ENCODE measurements around the gene PUS7. TPM values are rescaled to one million over a fixed set of nuclear protein-coding genes. Genes with fewer than 3 reads are reported as not detected.
"Not testable (repeated sequence)": the region's sequence is repeated elsewhere in the genome, so short reads cannot be mapped to it uniquely, and the experiment has no call there.

The PUS7 gene
- total RNA-seq, 1 donor from 2014 or later: 28.3 TPM

- TF ChIP-seq CTCF (conservative IDR thresholded peaks at IDR 0.05; ENCODE audit: low read depth, low read length): peak; percentile 58
- peak; percentile 75 for DNase-seq (ENCODE audit: low read depth)
- no peak overlapping the region for H3K4me3 ChIP-seq (ENCODE audit: low read depth, low read length)
Observed at GRCh38 chr7:105429746-105430612, 92.1 kb downstream of the PUS7 start.

DNA sequence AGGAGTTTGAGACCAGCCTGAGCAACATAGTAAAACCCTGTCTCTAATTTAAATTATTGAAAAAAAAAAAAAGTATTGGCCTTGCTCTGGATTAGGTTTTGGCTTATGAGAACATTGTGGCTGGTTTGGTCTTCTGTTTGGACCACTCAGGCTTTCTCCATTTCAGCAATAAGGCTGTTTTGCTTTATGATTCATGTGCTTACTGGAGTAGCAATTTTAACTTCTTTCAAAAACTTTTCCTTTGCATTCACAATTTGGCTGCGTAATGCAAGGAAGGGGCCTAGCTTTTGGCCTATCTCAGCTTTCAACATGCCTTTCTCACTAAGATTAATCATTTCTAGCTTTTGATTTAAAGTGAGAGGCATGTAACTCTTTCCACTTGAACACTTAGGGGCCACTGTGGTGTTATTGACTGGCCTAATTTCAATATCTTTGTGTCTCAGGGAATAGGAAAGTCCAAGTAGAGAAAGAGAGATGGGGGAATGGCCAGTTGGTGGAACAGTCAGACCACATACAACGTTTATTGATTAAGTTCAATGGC is 95.4 kb downstream of the PUS7 start:
- peak; percentile 7 for DNase-seq (ENCODE audit: low read depth)
- TF ChIP-seq CTCF (conservative IDR thresholded peaks at IDR 0.05; ENCODE audit: low read depth, low read length): no peak
- no peak overlapping the region for H3K4me3 ChIP-seq (ENCODE audit: low read depth, low read length)

DNA sequence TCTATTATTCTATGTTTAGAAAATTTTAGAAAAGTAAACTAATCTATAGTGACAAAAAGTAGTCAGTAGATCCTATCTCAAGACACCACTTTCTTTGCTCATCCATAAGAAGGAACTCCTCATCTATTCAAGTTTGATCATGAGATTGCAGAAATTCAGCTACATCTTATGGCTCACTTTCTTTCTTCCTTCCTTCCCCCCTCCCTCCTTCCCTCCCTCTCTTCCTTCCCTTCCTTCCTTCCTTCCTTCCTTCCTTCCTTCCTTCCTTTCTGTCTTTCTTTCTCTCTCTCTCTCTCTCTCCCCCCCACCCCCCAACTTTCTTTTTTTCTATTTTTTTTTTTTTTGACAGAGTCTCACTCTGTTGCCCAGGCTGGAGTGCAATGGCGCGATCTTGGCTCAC is 98.1 kb downstream of the PUS7 start:
- DNase-seq (ENCODE audit: low read depth): no peak
- no peak overlapping the region for H3K4me3 ChIP-seq (ENCODE audit: low read depth, low read length)
- TF ChIP-seq CTCF (conservative IDR thresholded peaks at IDR 0.05; ENCODE audit: low read depth, low read length): no peak

DNA sequence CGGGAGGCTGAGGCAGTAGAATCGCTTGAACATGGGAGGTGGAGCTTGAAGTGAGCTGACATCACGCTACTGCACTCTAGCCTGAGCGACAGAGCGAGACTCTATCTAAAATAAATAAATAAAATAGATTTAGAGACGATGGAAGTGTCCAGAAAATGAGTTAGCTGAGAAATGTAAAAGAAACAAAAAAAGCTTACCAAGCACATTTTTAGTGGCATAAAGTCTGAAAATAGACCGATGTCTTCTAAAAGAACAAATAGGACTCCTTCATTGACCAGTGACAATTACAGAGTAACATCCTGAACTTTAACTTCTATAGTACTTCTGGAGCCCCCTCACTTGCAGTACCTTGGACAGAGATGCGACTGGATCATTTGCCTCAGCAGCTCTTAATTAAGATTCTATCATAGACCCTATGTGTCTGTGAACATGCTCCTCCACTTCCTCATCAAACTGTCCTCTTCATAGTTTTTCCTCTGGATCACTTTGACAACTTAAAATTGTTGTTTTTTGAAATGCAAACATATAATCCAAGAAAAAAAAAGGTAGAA is 108.1 kb downstream of the PUS7 start:
- H3K4me3 ChIP-seq (ENCODE audit: low read depth, low read length): no peak overlapping the region
- DNase-seq (ENCODE audit: low read depth): no peak
- no peak for TF ChIP-seq CTCF (conservative IDR thresholded peaks at IDR 0.05; ENCODE audit: low read depth, low read length)

DNA sequence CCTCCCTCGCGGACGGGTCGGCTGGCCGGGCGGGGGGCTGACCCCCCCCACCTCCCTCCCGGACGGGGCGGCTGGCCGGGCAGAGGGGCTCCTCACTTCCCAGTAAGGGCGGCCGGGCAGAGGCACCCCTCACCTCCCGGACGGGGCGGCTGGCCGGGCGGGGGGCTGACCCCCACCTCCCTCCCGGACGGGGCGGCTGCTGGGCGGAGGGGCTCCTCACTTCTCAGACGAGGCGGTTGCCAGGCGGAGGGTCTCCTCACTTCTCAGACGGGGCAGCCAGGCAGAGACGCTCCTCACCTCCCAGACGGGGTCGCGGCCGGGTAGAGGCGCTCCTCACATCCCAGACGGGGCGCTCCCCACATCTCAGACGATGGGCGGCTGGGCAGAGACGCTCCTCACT is 111.3 kb downstream of the PUS7 start:
- not testable (repeated sequence) for DNase-seq (ENCODE audit: low read depth); H3K4me3 ChIP-seq (ENCODE audit: low read depth, low read length)

GRCh38 chr7:105409775-105410174 is 112.3 kb downstream of the PUS7 start:
- DNase-seq (ENCODE audit: low read depth); H3K4me3 ChIP-seq (ENCODE audit: low read depth, low read length): not testable (repeated sequence)

- TF ChIP-seq CTCF (conservative IDR thresholded peaks at IDR 0.05; ENCODE audit: low read depth, low read length): no peak
- DNase-seq (ENCODE audit: low read depth): no peak
- H3K4me3 ChIP-seq (ENCODE audit: low read depth, low read length): no peak overlapping the region
Observed at GRCh38 chr7:105408791-105409410, 113.2 kb downstream of the PUS7 start.

Other genes with a start within 250 kb of the PUS7 start
- 26.7 and 27.6 TPM in 2 replicates for gene SRPK2, start 133.3 kb downstream of the PUS7 start, total RNA-seq
- gene RINT1, start 9.9 kb upstream of the PUS7 start, total RNA-seq: 13.5 and 27.1 TPM in 2 replicates
- 0.07 TPM in 1 of 2 replicates, not detected in the other for gene EFCAB10, start 59.2 kb upstream of the PUS7 start, total RNA-seq

Data from epithelial cell of proximal tubule (primary cell).